Neutrophil (primary cell): ENCODE measurements around the gene SLC39A13.

Source experiments
- H3K27ac ChIP-seq: fragments of 200-600 bp; sonication (generic); 2 replicates; pipeline ENCODE4 v1.5.1; 2016; ENCODE audit warnings: mild to moderate bottlenecking, moderate library complexity
- H3K27me3 ChIP-seq: fragments of 200-600 bp; sonication (generic); 2 replicates; pipeline ENCODE4 v1.6.0; 2016; ENCODE audit warnings: mild to moderate bottlenecking
- H3K36me3 ChIP-seq: fragments of 200-600 bp; sonication (generic); 2 replicates; pipeline ENCODE4 v1.5.1; 2017
- H3K4me1 ChIP-seq, 2 experiments: fragments of 200-600 bp in 1 of 2; sonication (generic) in 1 of 2; 1 replicate in 1 of 2; 2 replicates in 1 of 2; pipeline versions ENCODE4 v1.5.1 to v1.6.1; 2013 to 2016; ENCODE audit warnings: low read depth in 1 of 2, low read length in 1 of 2, mild to moderate bottlenecking in 1 of 2, moderate library complexity in 1 of 2; ENCODE audit not compliant: control insufficient read depth in 1 of 2, insufficient read depth in 1 of 2
- H3K4me3 ChIP-seq, 2 experiments: fragments of 200-600 bp in 1 of 2; sonication (generic) in 1 of 2; 1 replicate in 1 of 2; 2 replicates in 1 of 2; pipeline ENCODE4 v1.5.1; 2013 to 2016; ENCODE audit warnings: low read depth in 1 of 2, low read length in 1 of 2, mild to moderate bottlenecking in 1 of 2, moderate library complexity in 1 of 2
- H3K9me3 ChIP-seq: fragments of 200-600 bp; sonication (generic); 2 replicates; pipeline ENCODE4 v1.5.1; 2016
- TF ChIP-seq, protein P1 (sequence below): fragments of 200-600 bp; sonication (generic); IDR thresholded peaks from 2 replicates; pipeline ENCODE4 v1.5.1; 2016; ENCODE audit warnings: antibody characterized with exemption

Gene SLC39A13

DNA sequence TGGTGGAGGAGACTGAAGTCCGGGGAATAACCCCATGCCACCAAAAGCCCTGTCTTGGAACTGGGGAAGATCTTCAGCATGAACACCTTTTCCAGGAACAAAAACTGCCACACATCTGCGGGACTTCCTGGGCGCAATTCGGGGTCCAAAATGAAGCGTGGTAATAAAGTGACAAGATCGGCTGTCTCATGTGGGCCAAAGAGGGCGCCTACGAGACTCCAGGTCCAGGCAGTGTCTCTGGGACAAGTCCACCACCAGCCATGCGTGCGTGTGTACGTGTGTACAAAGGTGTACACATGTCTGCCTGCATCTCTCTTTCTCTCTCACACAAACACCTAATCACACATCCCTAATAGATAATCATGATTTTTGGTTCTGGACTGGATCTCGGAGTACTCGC lies 47.0 kb upstream of the SLC39A13 start:
- TF ChIP-seq, protein P1, sequence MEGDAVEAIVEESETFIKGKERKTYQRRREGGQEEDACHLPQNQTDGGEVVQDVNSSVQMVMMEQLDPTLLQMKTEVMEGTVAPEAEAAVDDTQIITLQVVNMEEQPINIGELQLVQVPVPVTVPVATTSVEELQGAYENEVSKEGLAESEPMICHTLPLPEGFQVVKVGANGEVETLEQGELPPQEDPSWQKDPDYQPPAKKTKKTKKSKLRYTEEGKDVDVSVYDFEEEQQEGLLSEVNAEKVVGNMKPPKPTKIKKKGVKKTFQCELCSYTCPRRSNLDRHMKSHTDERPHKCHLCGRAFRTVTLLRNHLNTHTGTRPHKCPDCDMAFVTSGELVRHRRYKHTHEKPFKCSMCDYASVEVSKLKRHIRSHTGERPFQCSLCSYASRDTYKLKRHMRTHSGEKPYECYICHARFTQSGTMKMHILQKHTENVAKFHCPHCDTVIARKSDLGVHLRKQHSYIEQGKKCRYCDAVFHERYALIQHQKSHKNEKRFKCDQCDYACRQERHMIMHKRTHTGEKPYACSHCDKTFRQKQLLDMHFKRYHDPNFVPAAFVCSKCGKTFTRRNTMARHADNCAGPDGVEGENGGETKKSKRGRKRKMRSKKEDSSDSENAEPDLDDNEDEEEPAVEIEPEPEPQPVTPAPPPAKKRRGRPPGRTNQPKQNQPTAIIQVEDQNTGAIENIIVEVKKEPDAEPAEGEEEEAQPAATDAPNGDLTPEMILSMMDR = no peak
- Histone ChIP-seq H3K9me3 (no peaks in the 10 kb centered on the region), H3K4me1 (peaks cover 81 to 82% of the 10 kb centered on the region in 2 experiments), H3K36me3 (peaks cover 93% of the 10 kb centered on the region), H3K4me3 (peak overlapping the region; percentile 18 to 55), H3K27me3 (no peaks in the 10 kb centered on the region), H3K27ac (peak overlapping the region; percentile 74)

DNA sequence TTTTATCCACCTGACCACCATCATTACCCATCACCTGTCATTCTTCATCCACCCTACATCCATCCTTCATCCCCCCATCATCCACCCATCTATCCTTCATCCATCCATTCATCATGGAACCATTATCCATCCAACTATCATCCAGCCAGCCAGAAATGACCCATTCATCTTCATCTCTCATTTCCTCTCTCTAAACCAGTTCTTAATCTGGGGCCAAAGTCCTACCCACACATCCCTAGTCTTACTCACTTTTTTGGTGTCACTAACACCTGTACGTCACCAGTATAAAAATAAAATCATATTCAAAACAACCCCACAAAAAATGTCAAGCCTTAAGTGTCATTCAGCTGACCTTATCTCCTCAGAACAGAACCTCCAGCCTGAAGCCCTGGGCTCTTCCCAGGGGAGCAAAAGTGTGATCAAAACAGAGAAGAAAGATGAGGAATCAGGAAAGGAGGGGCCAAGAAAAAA lies 42.3 kb upstream of the SLC39A13 start:
- peaks cover 85 to 89% of the 10 kb centered on the region in 2 experiments for H3K4me1 ChIP-seq
- no peaks in the 10 kb centered on the region for H3K9me3 ChIP-seq
- H3K27ac ChIP-seq = peak overlapping the region; percentile 33
- no peaks in the 10 kb centered on the region for H3K27me3 ChIP-seq
- H3K4me3 ChIP-seq = no peak overlapping the region
- TF ChIP-seq, protein P1 = no peak
- H3K36me3 ChIP-seq = peaks cover 93% of the 10 kb centered on the region

DNA sequence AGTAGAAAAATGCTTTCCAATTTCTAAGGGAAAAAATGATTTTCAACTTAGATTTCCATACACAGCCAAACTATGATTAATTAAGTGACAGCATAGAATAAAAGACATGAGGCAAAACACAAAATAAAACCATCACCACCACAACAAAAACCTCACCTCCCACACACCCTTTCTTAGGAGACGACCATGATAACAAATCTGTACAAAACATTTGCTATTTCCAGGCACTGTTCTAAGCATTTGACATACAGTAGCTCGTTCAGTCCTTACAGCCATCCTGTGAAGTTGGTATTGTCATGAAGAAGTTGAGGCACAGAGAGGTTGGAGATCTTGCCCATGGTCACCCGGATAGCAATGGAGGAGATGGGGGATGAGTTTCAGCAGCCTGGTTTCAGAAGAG lies 38.7 kb upstream of the SLC39A13 start:
- H3K9me3 ChIP-seq = no peaks in the 10 kb centered on the region
- peaks cover 85 to 91% of the 10 kb centered on the region in 2 experiments for H3K4me1 ChIP-seq
- H3K4me3 ChIP-seq = peak overlapping the region; percentile 4 to 18
- no peaks in the 10 kb centered on the region for H3K27me3 ChIP-seq
- peaks cover 100% of the 10 kb centered on the region for H3K36me3 ChIP-seq
- TF ChIP-seq, protein P1 = no peak
- peak overlapping the region; percentile 44 for H3K27ac ChIP-seq

DNA sequence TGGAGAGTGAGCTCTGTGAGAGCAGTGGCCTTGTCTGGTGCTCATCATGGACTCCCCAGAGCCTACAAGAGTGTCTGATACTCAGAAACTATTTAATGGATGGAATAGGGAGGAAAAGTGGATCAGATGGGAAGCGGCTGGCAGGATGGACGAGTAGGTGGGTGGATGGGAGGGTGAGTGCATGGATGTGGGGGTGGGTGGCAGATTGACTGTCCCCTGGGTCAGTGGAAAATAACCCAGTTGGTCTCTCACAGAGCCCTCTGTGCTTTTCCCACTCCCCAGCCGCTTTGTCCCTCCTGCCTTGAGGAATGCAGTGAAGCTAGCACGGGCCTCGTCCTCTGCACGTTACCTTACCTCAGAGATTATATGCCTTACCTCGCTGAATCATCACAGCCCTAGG lies 36.0 kb upstream of the SLC39A13 start:
- Histone ChIP-seq H3K27ac (peak overlapping the region; percentile 99), H3K9me3 (no peaks in the 10 kb centered on the region), H3K27me3 (no peaks in the 10 kb centered on the region), H3K4me1 (peaks cover 77 to 80% of the 10 kb centered on the region in 2 experiments), H3K4me3 (no peak overlapping the region), H3K36me3 (peaks cover 98% of the 10 kb centered on the region)
- TF ChIP-seq, protein P1 = no peak

GRCh38 chr11:47373876-47374719 lies 34.3 kb upstream of the SLC39A13 start:
- TF ChIP-seq, protein P1 = peak; percentile 89
- Histone ChIP-seq H3K4me1 (peaks cover 73 to 75% of the 10 kb centered on the region in 2 experiments), H3K9me3 (no peaks in the 10 kb centered on the region)

More at GRCh38 chr11:47373876-47374719, 34.3 kb upstream of the SLC39A13 start:
- Histone ChIP-seq H3K4me3 (peak overlapping the region; percentile 92 to 97), H3K27me3 (no peaks in the 10 kb centered on the region), H3K27ac (peak overlapping the region; percentile 99), H3K36me3 (peaks cover 82% of the 10 kb centered on the region)
